Measurements from ENCODE around the gene APOM.

- TF ChIP-seq CTCF (conservative IDR thresholded peaks at IDR 0.05) (no peak), ZFX (IDR thresholded peaks at IDR 0.05) (no peak)
Measured at GRCh38 chr6:31705931-31706330, 50.2 kb downstream of the APOM start.

Data from C4-2B (cell line).